ENCODE results near the gene DHRS13.

The DHRS13 gene

GRCh38 chr17:28911411-28912045 lies 8.6 kb upstream of the DHRS13 start:
- no peak for DNase-seq (ENCODE audit: low read depth, low spot score)
- ChIA-PET POLR2A (interaction anchor here (0.6 kb wide), 1 partner anchor 34 kb away, joined by 4 read pairs; no protein-coding TSS in a partner anchor), CTCF (interaction anchor here (1.3 to 8.9 kb wide), 8 partner anchors 7 to 205 kb away, joined by 3 to 89 read pairs (median 12); partner anchors contain the start of genes DHRS13, FLOT2, NEK8 and TLCD1)
- TF ChIP-seq CTCF (IDR thresholded peaks at IDR 0.05; ENCODE audit: insufficient read depth, low read length, missing control alignments), result no peak
- no peak overlapping the region for H3K4me3 ChIP-seq (ENCODE audit: low read depth, low read length)

GRCh38 chr17:28910534-28910933 lies 7.7 kb upstream of the DHRS13 start:
- TF ChIP-seq CTCF (IDR thresholded peaks at IDR 0.05; ENCODE audit: insufficient read depth, low read length, missing control alignments), result no peak
- DNase-seq (ENCODE audit: low read depth, low spot score), result no peak
- POLR2A ChIA-PET, result interaction anchor here (0.6 kb wide), 1 partner anchor 34 kb away, joined by 4 read pairs; no protein-coding TSS in a partner anchor
- H3K4me3 ChIP-seq (ENCODE audit: low read depth, low read length), result no peak overlapping the region
- CTCF ChIA-PET, result interaction anchor here (0.6 to 8.9 kb wide), 14 partner anchors 8 to 214 kb away, joined by 3 to 89 read pairs (median 4); partner anchors contain the start of genes DHRS13, FLOT2, NEK8 and TLCD1

- H3K4me3 ChIP-seq (ENCODE audit: low read depth, low read length), result no peak overlapping the region
- POLR2A ChIA-PET, result no interaction called here
- CTCF ChIA-PET, result interaction anchor here (1.1 to 8.9 kb wide), 9 partner anchors 10 to 208 kb away, joined by 4 to 89 read pairs (median 11); partner anchors contain the start of genes FLOT2, NEK8 and TLCD1
- DNase-seq (ENCODE audit: low read depth, low spot score), result no peak
- no peak for TF ChIP-seq CTCF (IDR thresholded peaks at IDR 0.05; ENCODE audit: insufficient read depth, low read length, missing control alignments)
Measured at GRCh38 chr17:28908640-28909167, 5.8 kb upstream of the DHRS13 start.

- DNase-seq (ENCODE audit: low read depth, low spot score), result no peak
- no peak overlapping the region for H3K4me3 ChIP-seq (ENCODE audit: low read depth, low read length)
- TF ChIP-seq CTCF (IDR thresholded peaks at IDR 0.05; ENCODE audit: insufficient read depth, low read length, missing control alignments), result no peak
- CTCF ChIA-PET, result interaction anchor here (1.0 to 8.9 kb wide), 11 partner anchors 8 to 209 kb away, joined by 4 to 89 read pairs (median 11); partner anchors contain the start of genes FLOT2, NEK8 and TLCD1
- POLR2A ChIA-PET, result interaction anchor here (0.6 to 1.4 kb wide), 2 partner anchors 156 to 181 kb away, joined by 3 read pairs; no protein-coding TSS in a partner anchor
Measured at GRCh38 chr17:28907709-28908475, 5.0 kb upstream of the DHRS13 start.

- POLR2A ChIA-PET, result interaction anchor here (1.4 kb wide), 1 partner anchor 180 kb away, joined by 3 read pairs; no protein-coding TSS in a partner anchor
- no peak for DNase-seq (ENCODE audit: low read depth, low spot score)
- TF ChIP-seq CTCF (IDR thresholded peaks at IDR 0.05; ENCODE audit: insufficient read depth, low read length, missing control alignments), result no peak
- no peak overlapping the region for H3K4me3 ChIP-seq (ENCODE audit: low read depth, low read length)
- CTCF ChIA-PET, result interaction anchor here (1.0 to 8.9 kb wide), 9 partner anchors 9 to 179 kb away, joined by 3 to 89 read pairs (median 11); partner anchors contain the start of genes FLOT2, NEK8 and TLCD1
Measured at GRCh38 chr17:28906706-28907438, 4.0 kb upstream of the DHRS13 start.
